GM23338 (cell line): Measurements from ENCODE around the gene ATF5. TPM values are rescaled to one million over a fixed set of nuclear protein-coding genes. Genes with fewer than 3 reads are reported as not detected.
"Not testable (repeated sequence)": the region's sequence is repeated elsewhere in the genome, so short reads cannot be mapped to it uniquely, and the experiment has no call there.

ENCODE experiments used
- ATAC-seq: fragments of 200-7000 bp; cut with Tn5 transposase; 3 replicates; pipeline ENCODE4 v1.9.1; 2020
- DNase-seq: peaks from one replicate; pipeline ENCODE4 v3.0.0-alpha.2; 2015; ENCODE audit warnings: low spot score
- H2AFZ ChIP-seq: fragments of 200-600 bp; sonication (generic); 2 replicates; pipeline ENCODE4 v1.8.0; 2016; ENCODE audit warnings: antibody characterized with exemption, mild to moderate bottlenecking, moderate library complexity
- H3F3A ChIP-seq: fragments of 200-600 bp; sonication (generic); replicated peaks from 2 replicates; pipeline ENCODE4 v1.8.0; 2017; ENCODE audit warnings: antibody characterized with exemption, mixed run types, low read depth
- H3K27ac ChIP-seq: fragments of 200-600 bp; sonication (generic); 2 replicates; pipeline ENCODE4 v1.6.1; 2016; ENCODE audit warnings: low read depth
- H3K27me3 ChIP-seq: fragments of 200-600 bp; sonication (generic); 2 replicates; pipeline ENCODE4 v1.8.0; 2016; ENCODE audit warnings: mild to moderate bottlenecking, mixed run types, moderate library complexity; ENCODE audit not compliant: insufficient read depth
- H3K36me3 ChIP-seq: fragments of 200-600 bp; sonication (generic); 2 replicates; pipeline ENCODE4 v1.8.0; 2016; ENCODE audit warnings: mild to moderate bottlenecking; ENCODE audit not compliant: insufficient read depth
- H3K4me1 ChIP-seq: fragments of 200-600 bp; sonication (generic); 2 replicates; pipeline ENCODE4 v1.8.0; 2016; ENCODE audit warnings: mild to moderate bottlenecking, moderate library complexity; ENCODE audit not compliant: insufficient read depth
- H3K4me2 ChIP-seq: fragments of 200-600 bp; sonication (generic); 2 replicates; pipeline ENCODE4 v1.7.1; 2017; ENCODE audit warnings: mixed run types
- H3K4me3 ChIP-seq: fragments of 200-600 bp; sonication (generic); 2 replicates; pipeline ENCODE4 v1.6.1; 2016; ENCODE audit warnings: mixed run types
- H3K79me2 ChIP-seq: fragments of 200-600 bp; sonication (generic); replicated peaks from 2 replicates; pipeline ENCODE4 v1.8.0; 2017; ENCODE audit warnings: mild to moderate bottlenecking; ENCODE audit not compliant: insufficient read depth
- H3K9me2 ChIP-seq: fragments of 200-600 bp; sonication (generic); 2 replicates; pipeline ENCODE4 v1.8.0; 2017; ENCODE audit not compliant: insufficient read depth
- H4K20me1 ChIP-seq: fragments of 200-600 bp; sonication (generic); replicated peaks from 2 replicates; pipeline ENCODE4 v1.8.0; 2017; ENCODE audit warnings: mild to moderate bottlenecking; ENCODE audit not compliant: insufficient read depth
- H3K27ac Mint-ChIP-seq: 2 replicates; pipeline ENCODE4 v1.8.0; 2020; ENCODE audit warnings: inconsistent platforms, mild to moderate bottlenecking, moderate library complexity, mixed read lengths
- H3K27me3 Mint-ChIP-seq: 3 replicates; pipeline ENCODE4 v1.8.0; 2022; ENCODE audit warnings: low read depth, mild to moderate bottlenecking, moderate library complexity, mixed read lengths, inconsistent platforms; ENCODE audit not compliant: insufficient read depth, poor library complexity
- H3K36me3 Mint-ChIP-seq: 3 replicates; pipeline ENCODE4 v1.8.0; 2021; ENCODE audit warnings: low read depth, mild to moderate bottlenecking, inconsistent platforms, moderate library complexity, mixed read lengths
- H3K4me1 Mint-ChIP-seq: 3 replicates; pipeline ENCODE4 v1.8.0; 2020; ENCODE audit warnings: mild to moderate bottlenecking, inconsistent platforms, mixed read lengths
- H3K4me3 Mint-ChIP-seq: 3 replicates; pipeline ENCODE4 v1.8.0; 2021; ENCODE audit warnings: moderate library complexity, mild to moderate bottlenecking, inconsistent platforms, mixed read lengths
- H3K9me3 Mint-ChIP-seq: 3 replicates; pipeline ENCODE4 v1.8.0; 2020; ENCODE audit warnings: moderate library complexity, mild to moderate bottlenecking, inconsistent platforms, mixed read lengths
- CREB1 ChIP-seq: fragments of 250-450 bp; sonication (Bioruptor Pico); IDR thresholded peaks from 2 replicates; pipeline ENCODE4 v1.5.0; 2020; ENCODE audit warnings: low read depth, mild to moderate bottlenecking, moderate library complexity
- EZH2phosphoT487 ChIP-seq: fragments of 200-600 bp; sonication (generic); IDR thresholded peaks from one replicate; pipeline ENCODE4 v1.8.1; 2018; ENCODE audit warnings: antibody characterized with exemption; ENCODE audit not compliant: unreplicated experiment
- JUNB ChIP-seq: IDR thresholded peaks from one replicate; pipeline ENCODE4 v1.6.1; 2016; ENCODE audit warnings: antibody characterized with exemption; ENCODE audit not compliant: unreplicated experiment
- NANOG ChIP-seq: IDR thresholded peaks from 2 replicates; pipeline ENCODE4 v1.6.1; 2016; ENCODE audit warnings: antibody characterized with exemption, borderline replicate concordance
- REST ChIP-seq: IDR thresholded peaks from one replicate; pipeline ENCODE4 v1.6.1; 2018; ENCODE audit warnings: antibody characterized with exemption; ENCODE audit not compliant: unreplicated experiment
- ZNF114 ChIP-seq: fragments of 250-450 bp; sonication (Bioruptor Pico); IDR thresholded peaks from 2 replicates; pipeline ENCODE4 v1.5.0; 2020; ENCODE audit warnings: mild to moderate bottlenecking, moderate library complexity
- ZNF462 ChIP-seq: fragments of 250-450 bp; sonication (Bioruptor Pico); IDR thresholded peaks from 2 replicates; pipeline ENCODE4 v1.5.0; 2020; ENCODE audit warnings: mild to moderate bottlenecking, moderate library complexity
- polyA plus RNA-seq: library from polyadenylated mRNA; unstranded; fragments of >200 nt; fragmentation: Nextera tagmentation; extraction: Ambion mirVana; gene quantifications from 2 replicates; pipeline ENCODE4 v1.2.1, GENCODE V29; 2016
- total RNA-seq: library from RNA; depleted of rRNA; stranded (reverse); fragments of >200 nt; shearing (Covaris generic); gene quantifications from 2 replicates; pipeline ENCODE4 v1.2.3, GENCODE V29; 2014

ATF5 gene
- total and polyA plus RNA-seq, 2 experiments from 2014 or later: 7.4 to 9.6 TPM

- TF ChIP-seq REST (no peak), ZNF114 (CRISPR knock-in tag) (no peak), EZH2phosphoT487 (no peak)
Measured at GRCh38 chr19:49940482-49940791, 11.4 kb downstream of the ATF5 start (continued).

- H3K9me3 Mint-ChIP-seq, H3K27me3 Mint-ChIP-seq, H3K27me3 ChIP-seq, DNase-seq, H3K27ac ChIP-seq, H3K36me3 Mint-ChIP-seq, H4K20me1 ChIP-seq, H3K4me3 ChIP-seq, H3K36me3 ChIP-seq, H3F3A ChIP-seq, H3K4me3 Mint-ChIP-seq, H3K9me2 ChIP-seq, H3K4me1 ChIP-seq, H3K4me1 Mint-ChIP-seq, H3K79me2 ChIP-seq, H2AFZ ChIP-seq, ATAC-seq, H3K4me2 ChIP-seq, H3K27ac Mint-ChIP-seq: not testable (repeated sequence)
Measured at GRCh38 chr19:49944567-49944966, 15.6 kb downstream of the ATF5 start.

- Histone ChIP-seq H3K4me1 (no peaks in the 10 kb centered on the region), H2AFZ (no peak overlapping the region), H3K4me2 (no peak overlapping the region), H4K20me1 (no peaks in the 10 kb centered on the region), H3K27me3 (no peaks in the 10 kb centered on the region), H3K4me3 (no peak overlapping the region), H3F3A (no peaks in the 10 kb centered on the region), H3K27ac (no peak overlapping the region), H3K36me3 (no peaks in the 10 kb centered on the region), H3K9me2 (no peaks in the 10 kb centered on the region), H3K79me2 (no peaks in the 10 kb centered on the region)
- ATAC-seq (peak; percentile 35; the same call in 2 of the 3 replicates), DNase-seq (peak; percentile 50)
- no peaks in the 10 kb centered on the region for H3K4me1 Mint-ChIP-seq
- H3K9me3 Mint-ChIP-seq: peaks cover 9% of the 10 kb centered on the region
- H3K27ac Mint-ChIP-seq: no peak overlapping the region
- peaks cover 6% of the 10 kb centered on the region for H3K27me3 Mint-ChIP-seq
- H3K4me3 Mint-ChIP-seq: no peak overlapping the region
- no peaks in the 10 kb centered on the region for H3K36me3 Mint-ChIP-seq
- no peak for TF ChIP-seq JUNB
- TF ChIP-seq REST: no peak
- TF ChIP-seq ZNF462 (CRISPR knock-in tag): no peak
- no peak for TF ChIP-seq NANOG
- TF ChIP-seq ZNF114 (CRISPR knock-in tag): no peak
- TF ChIP-seq CREB1 (CRISPR knock-in tag): no peak
Measured at GRCh38 chr19:49946415-49946814, 17.4 kb downstream of the ATF5 start.
